ENCODE results near the gene ACAD11.
"Not testable (repeated sequence)": the region's sequence is repeated elsewhere in the genome, so short reads cannot be mapped to it uniquely, and the experiment has no call there.

Gene ACAD11

GRCh38 chr3:132650153-132650552 lies 9.5 kb downstream of the ACAD11 start:
- DNase-seq: no peak

GRCh38 chr3:132645058-132645457 lies 14.6 kb downstream of the ACAD11 start:
- no peak for DNase-seq

- no peak for DNase-seq
These were observed 16.2 kb downstream of the ACAD11 start for GRCh38 chr3:132643366-132643765.

- no peak for DNase-seq
These were observed 17.1 kb downstream of the ACAD11 start for GRCh38 chr3:132642539-132642847.

- peak; percentile 34 for DNase-seq
These were observed 17.6 kb downstream of the ACAD11 start for GRCh38 chr3:132641837-132642538.

- not testable (repeated sequence) for DNase-seq
These were observed 18.2 kb downstream of the ACAD11 start for GRCh38 chr3:132641427-132641826.

GRCh38 chr3:132638706-132639105 lies 20.9 kb downstream of the ACAD11 start:
- DNase-seq: no peak

GRCh38 chr3:132637590-132637989 lies 22.0 kb downstream of the ACAD11 start:
- DNase-seq: no peak

GRCh38 chr3:132635052-132635451 lies 24.6 kb downstream of the ACAD11 start:
- DNase-seq: no peak

GRCh38 chr3:132630612-132631011 lies 29.0 kb downstream of the ACAD11 start:
- no peak for DNase-seq

GRCh38 chr3:132629928-132630327 lies 29.7 kb downstream of the ACAD11 start:
- DNase-seq: no peak

GRCh38 chr3:132628157-132628556 lies 31.5 kb downstream of the ACAD11 start:
- no peak for DNase-seq

GRCh38 chr3:132626955-132627354 lies 32.7 kb downstream of the ACAD11 start:
- DNase-seq: no peak

- no peak for DNase-seq
These were observed 34.0 kb downstream of the ACAD11 start for GRCh38 chr3:132625613-132626012.

GRCh38 chr3:132624790-132625189 lies 34.8 kb downstream of the ACAD11 start:
- DNase-seq: no peak

GRCh38 chr3:132623646-132624045 lies 36.0 kb downstream of the ACAD11 start:
- no peak for DNase-seq

- no peak for DNase-seq
These were observed 36.8 kb downstream of the ACAD11 start for GRCh38 chr3:132622761-132623160.

GRCh38 chr3:132622148-132622547 lies 37.5 kb downstream of the ACAD11 start:
- no peak for DNase-seq

- DNase-seq: no peak
These were observed 42.8 kb downstream of the ACAD11 start for GRCh38 chr3:132616780-132617179.

GRCh38 chr3:132615881-132616280 lies 43.7 kb downstream of the ACAD11 start:
- no peak for DNase-seq

GRCh38 chr3:132615301-132615700 lies 44.3 kb downstream of the ACAD11 start:
- DNase-seq: not testable (repeated sequence)

- not testable (repeated sequence) for DNase-seq
These were observed 53.0 kb downstream of the ACAD11 start for GRCh38 chr3:132606620-132607019.

- no peak for DNase-seq
These were observed 53.5 kb downstream of the ACAD11 start for GRCh38 chr3:132606085-132606484.

GRCh38 chr3:132605374-132605792 lies 54.2 kb downstream of the ACAD11 start:
- DNase-seq: no peak

- DNase-seq: not testable (repeated sequence)
These were observed 59.0 kb downstream of the ACAD11 start for GRCh38 chr3:132600614-132601013.

Measured in RPMI8226 (cell line).